Measurements from ENCODE around the gene CPSF4L.

The CPSF4L gene

DNA sequence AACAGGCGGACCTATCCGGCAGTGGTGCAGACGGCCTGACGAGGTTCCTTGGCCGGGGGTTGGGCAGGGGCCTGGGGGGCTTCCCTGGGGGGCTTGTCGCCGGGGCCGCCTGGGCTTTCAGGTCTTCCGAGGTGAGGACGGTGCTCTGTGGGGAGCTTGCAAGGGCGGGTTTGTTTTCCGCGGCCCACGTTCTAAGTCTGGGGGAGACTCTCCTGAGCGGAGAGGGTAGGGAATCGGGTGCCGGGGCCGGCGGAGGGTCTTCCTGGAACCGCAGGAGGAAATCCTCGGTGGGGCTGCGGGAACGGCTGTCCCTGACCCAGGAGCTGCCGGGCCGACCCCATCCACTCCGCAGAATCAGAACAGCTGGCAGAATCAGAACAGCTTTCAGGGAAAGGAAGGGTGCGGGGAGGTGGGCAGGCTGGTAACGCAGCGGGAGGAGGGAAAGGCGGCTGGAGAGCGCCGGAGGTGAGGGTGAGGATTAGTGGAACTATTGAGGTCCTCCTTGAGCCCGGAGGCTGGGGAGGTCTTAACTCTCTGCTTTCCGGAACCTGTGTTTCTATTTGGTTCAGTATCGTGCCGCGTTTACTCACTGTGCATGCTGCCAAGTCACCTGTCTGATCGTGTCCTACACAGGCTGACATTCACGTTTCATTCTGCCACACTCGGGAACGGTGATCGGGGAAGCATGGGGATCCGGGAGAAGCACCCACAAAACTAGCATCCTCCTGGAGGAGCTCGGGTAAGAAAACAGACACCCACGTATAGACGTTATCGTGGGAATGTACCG lies 28.9 kb downstream of the CPSF4L start:
- no peak overlapping the region for H2BK12ac ChIP-seq (ENCODE audit: low read length in 2 of 2)
- peaks cover 13% of the 10 kb centered on the region for H3K4me1 ChIP-seq (ENCODE audit: control insufficient read depth, insufficient read depth, low read depth, low read length)
- H2AFZ ChIP-seq (ENCODE audit: low read depth, low read length): peak overlapping the region; percentile 33
- peak overlapping the region; percentile 32 for H2BK5ac ChIP-seq (ENCODE audit: low read depth, low read length, poor library complexity, severe bottlenecking)
- peak overlapping the region; percentile 98 to 99 for H3K4me3 ChIP-seq (ENCODE audit: insufficient read depth in 1 of 2, low read depth in 1 of 2, low read length in 2 of 2)
- no peaks in the 10 kb centered on the region for H3K27me3 ChIP-seq (ENCODE audit: control insufficient read depth in 1 of 2, insufficient read depth in 1 of 2, low read length in 2 of 2)
- peak overlapping the region; percentile 74 for H2BK15ac ChIP-seq (ENCODE audit: low read depth, poor library complexity, severe bottlenecking)
- H3K36me3 ChIP-seq (ENCODE audit: control insufficient read depth in 1 of 2, insufficient read depth in 2 of 2, low read depth in 1 of 2, low read length in 2 of 2): peaks cover 10 to 26% of the 10 kb centered on the region in 2 experiments
- peak; percentile 51 for DNase-seq
- H3K4me2 ChIP-seq (ENCODE audit: low read length, poor library complexity, severe bottlenecking): peak overlapping the region; percentile 71
- no peaks in the 10 kb centered on the region for H3K9me3 ChIP-seq (ENCODE audit: control insufficient read depth, low read length)
- H2BK120ac ChIP-seq (ENCODE audit: low read depth, low read length): peak overlapping the region; percentile 52
- H3K27ac ChIP-seq (ENCODE audit: low read length, poor library complexity, severe bottlenecking): peak overlapping the region; percentile 68
- peaks cover 17% of the 10 kb centered on the region for H3K79me1 ChIP-seq (replicated peaks; ENCODE audit: low read length, poor library complexity, severe bottlenecking)
- H3K14ac ChIP-seq (ENCODE audit: low read length in 2 of 2): no peak overlapping the region
- no peak overlapping the region for H2AK5ac ChIP-seq (ENCODE audit: low read length, severe bottlenecking)
- peak overlapping the region; percentile 67 to 83 for H3K18ac ChIP-seq (ENCODE audit: low read depth in 1 of 2, low read length in 2 of 2)
- peak overlapping the region; percentile 31 for H4K91ac ChIP-seq (ENCODE audit: low read length)
- H3K23ac ChIP-seq (ENCODE audit: low read length in 2 of 2): peak overlapping the region in 1 of 2 experiments; percentile 77
- H3K9ac ChIP-seq (ENCODE audit: low read length): peak overlapping the region; percentile 93
- peak overlapping the region; percentile 13 to 59 for H3K4ac ChIP-seq (ENCODE audit: low read depth in 1 of 2, low read length in 2 of 2)
- peak overlapping the region; percentile 81 for H4K8ac ChIP-seq (ENCODE audit: low read length)
- 3% methylated on average over 48 of the region's 48 CpGs for WGBS

DNA sequence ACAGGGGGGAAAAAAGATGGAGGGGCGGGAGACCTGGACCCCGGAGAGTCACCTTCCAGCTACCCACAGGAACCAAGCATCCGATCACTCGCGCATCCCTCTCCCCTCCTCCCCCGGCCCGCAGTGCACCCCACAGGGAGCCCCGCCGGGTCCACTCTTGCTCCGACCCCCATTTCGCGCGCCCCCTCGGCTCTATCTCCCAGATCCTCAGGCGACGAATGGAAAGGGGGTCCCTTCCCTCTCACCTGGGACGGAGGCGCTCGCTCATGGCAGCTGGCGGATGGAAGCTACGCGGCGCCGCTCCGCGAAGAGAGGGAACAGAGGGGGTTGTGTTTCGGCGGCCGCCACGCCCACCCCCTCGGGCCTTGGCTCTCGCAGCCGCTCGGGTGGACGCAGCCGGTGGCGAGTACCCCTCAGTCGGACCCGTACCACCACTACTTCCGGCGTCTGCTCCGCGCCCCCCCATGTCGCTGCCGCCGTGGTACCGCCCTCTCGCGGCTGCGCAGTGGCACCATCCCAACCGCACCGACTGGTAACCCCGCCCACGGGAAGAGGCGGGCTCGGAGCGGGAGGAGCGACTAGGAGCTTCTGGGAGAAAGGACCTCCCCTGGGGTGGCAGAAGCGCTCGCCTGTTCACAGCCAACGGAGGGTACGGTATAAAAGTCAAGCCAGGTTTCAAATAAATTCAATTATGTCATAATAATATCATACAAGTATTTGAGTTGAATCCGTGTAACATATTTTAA lies 29.7 kb downstream of the CPSF4L start:
- Histone ChIP-seq H3K9me3 (ENCODE audit: control insufficient read depth, low read length) (no peaks in the 10 kb centered on the region), H3K79me1 (replicated peaks; ENCODE audit: low read length, poor library complexity, severe bottlenecking) (peaks cover 13% of the 10 kb centered on the region), H3K4me1 (ENCODE audit: control insufficient read depth, insufficient read depth, low read depth, low read length) (peaks cover 13% of the 10 kb centered on the region), H2BK5ac (ENCODE audit: low read depth, low read length, poor library complexity, severe bottlenecking) (peak overlapping the region; percentile 47), H2AFZ (ENCODE audit: low read depth, low read length) (peak overlapping the region; percentile 95), H3K18ac (ENCODE audit: low read depth in 1 of 2, low read length in 2 of 2) (peak overlapping the region; percentile 64 to 97), H2BK15ac (ENCODE audit: low read depth, poor library complexity, severe bottlenecking) (peak overlapping the region; percentile 65), H2AK5ac (ENCODE audit: low read length, severe bottlenecking) (no peak overlapping the region), H3K27me3 (ENCODE audit: control insufficient read depth in 1 of 2, insufficient read depth in 1 of 2, low read length in 2 of 2) (no peaks in the 10 kb centered on the region), H4K8ac (ENCODE audit: low read length) (no peak overlapping the region), H2BK120ac (ENCODE audit: low read depth, low read length) (peak overlapping the region; percentile 51), H3K9ac (ENCODE audit: low read length) (peak overlapping the region; percentile 93), H3K4me3 (ENCODE audit: insufficient read depth in 1 of 2, low read depth in 1 of 2, low read length in 2 of 2) (peak overlapping the region; percentile 98 to 99), H2BK12ac (ENCODE audit: low read length in 2 of 2) (peak overlapping the region in 1 of 2 experiments; percentile 21), H3K36me3 (ENCODE audit: control insufficient read depth in 1 of 2, insufficient read depth in 2 of 2, low read depth in 1 of 2, low read length in 2 of 2) (peaks cover 6 to 18% of the 10 kb centered on the region in 2 experiments), H4K91ac (ENCODE audit: low read length) (peak overlapping the region; percentile 34), H3K27ac (ENCODE audit: low read length, poor library complexity, severe bottlenecking) (peak overlapping the region; percentile 68), H3K14ac (ENCODE audit: low read length in 2 of 2) (peak overlapping the region in 1 of 2 experiments; percentile 94), H3K23ac (ENCODE audit: low read length in 2 of 2) (peak overlapping the region in 1 of 2 experiments; percentile 14), H3K4me2 (ENCODE audit: low read length, poor library complexity, severe bottlenecking) (peak overlapping the region; percentile 89), H3K4ac (ENCODE audit: low read depth in 1 of 2, low read length in 2 of 2) (peak overlapping the region; percentile 42 to 46)
- WGBS: under 1% methylated on average over 50 of the region's 63 CpGs
- DNase-seq: peak; percentile 94

DNA sequence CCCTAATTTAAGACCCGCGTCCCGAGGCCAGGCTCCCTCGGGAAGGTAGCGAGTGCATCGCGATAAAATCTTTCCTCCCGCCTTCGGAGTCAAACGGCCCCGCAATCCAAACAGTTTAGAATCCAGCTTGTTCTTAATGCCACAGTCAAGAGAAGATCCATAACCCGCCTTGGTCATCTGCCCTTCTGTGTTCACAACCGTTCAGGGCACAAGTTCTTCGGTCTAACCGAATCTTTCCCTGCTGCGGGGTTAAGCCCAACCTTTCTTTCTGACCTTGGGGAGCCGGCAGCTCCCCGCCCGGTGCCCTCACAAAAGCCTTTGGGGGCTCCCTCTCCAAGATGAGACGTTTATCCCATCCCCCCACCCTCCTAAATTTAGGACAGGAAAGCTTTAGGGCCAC lies 30.3 kb downstream of the CPSF4L start:
- H3K18ac ChIP-seq (ENCODE audit: low read depth in 1 of 2, low read length in 2 of 2): peak overlapping the region; percentile 49 to 97
- no peak overlapping the region for H4K91ac ChIP-seq (ENCODE audit: low read length)
- H2BK5ac ChIP-seq (ENCODE audit: low read depth, low read length, poor library complexity, severe bottlenecking): no peak overlapping the region
- peak overlapping the region; percentile 93 for H3K9ac ChIP-seq (ENCODE audit: low read length)
- no peaks in the 10 kb centered on the region for H3K27me3 ChIP-seq (ENCODE audit: control insufficient read depth in 1 of 2, insufficient read depth in 1 of 2, low read length in 2 of 2)
- H3K23ac ChIP-seq (ENCODE audit: low read length in 2 of 2): peak overlapping the region; percentile 1 to 14
- no peak overlapping the region for H2BK12ac ChIP-seq (ENCODE audit: low read length in 2 of 2)
- H3K4ac ChIP-seq (ENCODE audit: low read depth in 1 of 2, low read length in 2 of 2): no peak overlapping the region
- H3K9me3 ChIP-seq (ENCODE audit: control insufficient read depth, low read length): no peaks in the 10 kb centered on the region
- H3K4me2 ChIP-seq (ENCODE audit: low read length, poor library complexity, severe bottlenecking): peak overlapping the region; percentile 89
- H2BK120ac ChIP-seq (ENCODE audit: low read depth, low read length): peak overlapping the region; percentile 51
- H4K8ac ChIP-seq (ENCODE audit: low read length): no peak overlapping the region
- WGBS: 0% methylated on average over 19 of the region's 20 CpGs
- no peak overlapping the region for H2BK15ac ChIP-seq (ENCODE audit: low read depth, poor library complexity, severe bottlenecking)
- H3K4me1 ChIP-seq (ENCODE audit: control insufficient read depth, insufficient read depth, low read depth, low read length): peaks cover 13% of the 10 kb centered on the region
- peak overlapping the region; percentile 98 to 99 for H3K4me3 ChIP-seq (ENCODE audit: insufficient read depth in 1 of 2, low read depth in 1 of 2, low read length in 2 of 2)
- H2AFZ ChIP-seq (ENCODE audit: low read depth, low read length): no peak overlapping the region
- peaks cover 3 to 15% of the 10 kb centered on the region in 2 experiments for H3K36me3 ChIP-seq (ENCODE audit: control insufficient read depth in 1 of 2, insufficient read depth in 2 of 2, low read depth in 1 of 2, low read length in 2 of 2)
- no peak overlapping the region for H3K14ac ChIP-seq (ENCODE audit: low read length in 2 of 2)
- peak; percentile 62 for DNase-seq
- H3K27ac ChIP-seq (ENCODE audit: low read length, poor library complexity, severe bottlenecking): peak overlapping the region; percentile 46
- H3K79me1 ChIP-seq (replicated peaks; ENCODE audit: low read length, poor library complexity, severe bottlenecking): peaks cover 10% of the 10 kb centered on the region
- no peak overlapping the region for H2AK5ac ChIP-seq (ENCODE audit: low read length, severe bottlenecking)

DNA sequence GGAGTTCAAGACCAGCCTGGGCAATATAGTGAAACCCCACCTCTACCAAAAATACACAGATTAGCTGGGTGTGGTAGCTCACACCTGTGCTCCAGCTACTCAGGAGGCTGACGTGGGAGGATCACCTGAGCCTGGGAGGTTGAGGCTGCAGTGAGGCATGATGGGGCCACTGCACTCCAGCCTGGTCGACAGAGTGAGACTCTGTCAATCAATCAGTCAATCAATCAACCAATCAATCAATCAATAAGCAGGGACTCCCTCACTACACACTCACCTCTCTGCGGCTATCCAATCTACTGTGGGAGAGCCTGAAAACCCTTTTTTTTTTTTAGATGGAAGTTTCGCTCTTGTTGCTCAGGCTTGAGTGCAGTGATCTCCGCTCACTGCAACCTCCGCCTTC lies 31.6 kb downstream of the CPSF4L start:
- peak overlapping the region; percentile 29 for H4K91ac ChIP-seq (ENCODE audit: low read length)
- no peak overlapping the region for H2AK5ac ChIP-seq (ENCODE audit: low read length, severe bottlenecking)
- H2BK120ac ChIP-seq (ENCODE audit: low read depth, low read length): no peak overlapping the region
- no peak overlapping the region for H3K9ac ChIP-seq (ENCODE audit: low read length)
- peaks cover 3% of the 10 kb centered on the region in 2 experiments for H3K36me3 ChIP-seq (ENCODE audit: control insufficient read depth in 1 of 2, insufficient read depth in 2 of 2, low read depth in 1 of 2, low read length in 2 of 2)
- no peak overlapping the region for H2BK15ac ChIP-seq (ENCODE audit: low read depth, poor library complexity, severe bottlenecking)
- H3K4me3 ChIP-seq (ENCODE audit: insufficient read depth in 1 of 2, low read depth in 1 of 2, low read length in 2 of 2): no peak overlapping the region
- peaks cover 10% of the 10 kb centered on the region for H3K79me1 ChIP-seq (replicated peaks; ENCODE audit: low read length, poor library complexity, severe bottlenecking)
- no peak overlapping the region for H3K14ac ChIP-seq (ENCODE audit: low read length in 2 of 2)
- H3K4ac ChIP-seq (ENCODE audit: low read depth in 1 of 2, low read length in 2 of 2): no peak overlapping the region
- H3K9me3 ChIP-seq (ENCODE audit: control insufficient read depth, low read length): no peaks in the 10 kb centered on the region
- H3K27me3 ChIP-seq (ENCODE audit: control insufficient read depth in 1 of 2, insufficient read depth in 1 of 2, low read length in 2 of 2): no peaks in the 10 kb centered on the region
- H3K18ac ChIP-seq (ENCODE audit: low read depth in 1 of 2, low read length in 2 of 2): no peak overlapping the region
- H2BK5ac ChIP-seq (ENCODE audit: low read depth, low read length, poor library complexity, severe bottlenecking): no peak overlapping the region
- DNase-seq: no peak
- no peak overlapping the region for H2AFZ ChIP-seq (ENCODE audit: low read depth, low read length)
- peak overlapping the region; percentile 46 for H4K8ac ChIP-seq (ENCODE audit: low read length)
- H2BK12ac ChIP-seq (ENCODE audit: low read length in 2 of 2): no peak overlapping the region
- H3K23ac ChIP-seq (ENCODE audit: low read length in 2 of 2): no peak overlapping the region
- H3K27ac ChIP-seq (ENCODE audit: low read length, poor library complexity, severe bottlenecking): no peak overlapping the region
- H3K4me1 ChIP-seq (ENCODE audit: control insufficient read depth, insufficient read depth, low read depth, low read length): peaks cover 14% of the 10 kb centered on the region
- H3K4me2 ChIP-seq (ENCODE audit: low read length, poor library complexity, severe bottlenecking): no peak overlapping the region
- 96% methylated on average over 6 of the region's 6 CpGs for WGBS

Measured in mesenchymal stem cell (in vitro differentiated cells and primary cell).